HG03442 (cell line): ENCODE data around the gene LARGE1.

Experiments used
- ATAC-seq: cut with Tn5 transposase; IDR thresholded peaks from one replicate; pipeline ENCODE4 v1.9.1; 2021; ENCODE audit warnings: mild to moderate bottlenecking, moderate library complexity; ENCODE audit not compliant: unreplicated experiment

Gene LARGE1

DNA sequence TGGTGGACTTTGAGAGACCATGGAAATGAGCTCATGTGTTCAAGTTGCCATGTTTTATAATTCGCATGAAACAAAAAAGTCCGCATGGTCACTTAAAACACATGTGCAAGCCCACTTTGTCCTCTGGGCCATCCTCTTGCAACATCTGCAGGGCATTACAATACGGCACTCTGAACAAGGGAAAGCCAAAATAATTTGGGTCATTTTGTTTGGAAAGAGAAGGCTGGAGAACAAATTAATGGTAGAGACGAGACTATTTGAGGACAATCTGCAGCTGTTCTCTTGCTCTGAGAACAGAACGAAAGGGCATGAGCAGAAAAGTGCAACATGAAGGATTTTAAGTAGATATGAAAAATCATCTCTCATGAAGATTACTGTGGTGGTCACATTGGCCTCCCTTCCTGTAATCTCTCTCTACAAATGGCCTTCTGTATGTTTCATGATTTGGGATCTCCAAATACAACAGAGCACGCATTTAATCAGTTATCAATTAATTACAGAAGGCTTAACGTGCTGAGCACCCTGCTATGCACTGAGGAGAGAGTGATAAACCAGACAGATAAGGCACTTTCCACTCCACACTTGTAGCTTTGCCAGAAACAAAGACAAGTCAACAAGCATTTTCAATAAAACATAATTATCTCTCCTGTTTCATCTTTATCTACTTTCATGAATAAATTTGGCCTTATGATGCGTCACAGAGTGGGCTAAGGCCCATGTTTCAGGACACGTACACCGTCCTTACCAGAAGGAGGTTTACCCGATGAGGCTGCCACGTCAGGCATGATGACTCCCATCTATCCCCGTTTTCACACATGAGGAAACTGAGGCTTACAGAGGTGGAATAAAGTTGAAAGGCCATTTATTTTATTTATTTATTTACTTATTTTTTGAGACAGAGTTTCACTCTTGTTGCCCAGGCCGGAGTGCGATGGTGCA lies 384.1 kb downstream of the LARGE1 start:
- ATAC-seq = no peak

GRCh38 chr22:33529424-33530113 lies 390.7 kb downstream of the LARGE1 start:
- no peak for ATAC-seq

DNA sequence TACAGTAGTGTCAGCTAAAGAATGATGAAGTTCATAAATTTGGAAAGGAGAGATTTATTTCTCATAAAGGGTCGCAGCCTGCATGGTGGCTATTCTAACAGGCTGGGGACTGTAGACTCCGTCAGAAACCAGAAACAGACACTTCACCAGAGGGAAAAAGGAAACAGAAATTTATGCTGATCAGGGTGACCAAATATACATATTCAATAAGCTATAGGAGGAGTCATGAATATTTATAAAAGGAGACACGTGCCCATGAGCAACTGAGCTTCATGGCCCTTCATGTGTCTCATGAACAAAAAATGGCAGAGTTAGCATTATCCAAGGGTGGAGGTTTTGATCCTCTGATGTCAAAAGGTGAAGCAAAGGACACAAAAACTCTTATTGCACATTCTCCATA lies 392.1 kb downstream of the LARGE1 start:
- no peak for ATAC-seq

GRCh38 chr22:33526434-33527107 lies 393.7 kb downstream of the LARGE1 start:
- no peak for ATAC-seq

DNA sequence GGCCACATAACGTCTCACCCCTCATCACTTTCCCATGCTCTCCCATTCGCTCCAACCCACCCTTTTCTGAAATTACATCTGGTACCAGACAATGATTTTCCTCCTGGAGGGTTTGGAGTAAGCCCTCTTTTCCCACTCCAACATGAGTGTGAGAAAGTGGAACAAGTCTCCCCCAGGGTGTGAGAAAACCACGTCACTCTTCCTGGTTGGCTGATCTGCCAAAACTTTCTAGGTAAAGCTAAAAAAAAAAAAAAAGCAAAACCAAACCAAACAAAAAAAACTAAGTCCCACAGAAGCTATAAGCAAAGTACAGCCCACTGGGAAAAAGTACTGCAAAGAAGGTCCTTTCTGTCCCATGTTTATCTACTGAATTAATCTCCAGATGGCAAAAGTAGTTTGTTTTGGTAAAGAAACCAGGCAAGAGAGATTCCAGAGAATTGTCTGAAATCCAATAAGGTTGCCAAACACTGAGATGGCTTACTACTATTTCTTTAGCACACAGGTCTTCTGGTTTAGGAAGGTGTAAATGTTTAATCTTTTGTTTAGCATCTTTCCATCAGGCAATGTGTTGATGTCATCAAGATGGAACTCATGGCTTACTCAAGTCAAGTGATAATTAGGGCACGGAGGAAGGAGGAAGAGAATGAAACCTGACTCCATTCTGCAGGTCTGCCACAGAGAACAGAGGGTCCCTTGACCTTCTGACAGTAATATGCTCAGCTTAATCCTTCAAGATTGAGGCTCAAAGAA lies 395.6 kb downstream of the LARGE1 start:
- no peak for ATAC-seq

DNA sequence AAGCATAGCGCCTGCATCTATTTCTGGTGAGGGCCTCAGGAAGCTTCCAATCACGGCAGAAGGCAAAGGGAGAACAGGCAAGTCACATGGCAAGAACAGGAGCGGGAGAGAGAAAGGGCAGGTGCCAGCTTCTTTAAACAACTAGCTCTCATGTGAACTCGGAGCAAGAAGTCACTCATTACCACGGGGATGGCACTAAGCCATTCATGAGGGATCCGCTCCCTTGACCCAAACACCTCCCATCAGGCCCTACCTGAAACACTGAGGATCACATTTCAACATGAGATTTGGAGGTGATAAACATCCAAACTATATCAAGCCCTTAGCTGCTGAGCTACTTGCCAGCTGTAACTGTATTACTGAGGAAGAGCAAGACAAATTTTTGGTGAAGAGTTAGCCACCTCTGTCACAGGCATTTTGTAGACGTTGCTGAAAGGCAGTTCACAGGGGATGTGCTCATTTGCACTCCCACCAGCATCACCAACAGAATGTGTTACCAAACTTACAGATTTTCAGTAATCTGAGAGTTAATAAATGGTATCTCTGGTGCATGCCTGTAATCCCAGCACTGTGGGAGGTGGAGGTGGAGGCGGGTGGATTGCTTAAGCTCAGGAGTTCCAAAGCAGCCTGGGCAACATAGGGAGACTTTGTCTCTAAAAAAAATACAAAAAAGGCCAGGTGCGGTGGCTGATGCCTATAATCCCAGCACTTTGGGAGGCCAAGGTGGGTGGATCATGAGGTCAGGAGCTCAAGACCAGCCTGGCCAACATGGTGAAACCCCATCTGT lies 398.2 kb downstream of the LARGE1 start:
- no peak for ATAC-seq

GRCh38 chr22:33520904-33521780 lies 399.1 kb downstream of the LARGE1 start:
- ATAC-seq = no peak

- ATAC-seq = no peak
Observed at GRCh38 chr22:33519974-33520903, 400.0 kb downstream of the LARGE1 start.

GRCh38 chr22:33519071-33519973 lies 401.0 kb downstream of the LARGE1 start:
- ATAC-seq = no peak

DNA sequence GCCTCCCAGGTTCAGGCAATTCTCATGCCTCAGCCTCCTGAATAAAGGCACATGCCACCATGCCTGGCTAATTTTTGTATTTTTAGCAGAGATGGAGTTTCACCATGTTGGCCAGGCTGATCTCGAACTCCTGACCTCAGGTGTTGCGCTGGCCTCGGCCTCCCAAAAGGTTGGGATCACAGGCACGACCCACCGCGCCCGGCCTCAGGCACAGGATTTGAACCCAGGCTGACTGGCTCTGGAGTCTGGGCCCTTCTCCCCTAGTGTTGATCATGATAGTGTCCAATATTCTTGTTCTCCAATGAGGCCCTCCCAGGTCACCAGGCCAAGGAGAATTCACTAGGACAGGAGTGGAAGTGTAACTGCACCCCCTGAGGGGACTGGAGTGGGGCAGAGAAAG lies 401.9 kb downstream of the LARGE1 start:
- ATAC-seq = no peak

- ATAC-seq = no peak
Observed at GRCh38 chr22:33515795-33516194, 404.5 kb downstream of the LARGE1 start.

DNA sequence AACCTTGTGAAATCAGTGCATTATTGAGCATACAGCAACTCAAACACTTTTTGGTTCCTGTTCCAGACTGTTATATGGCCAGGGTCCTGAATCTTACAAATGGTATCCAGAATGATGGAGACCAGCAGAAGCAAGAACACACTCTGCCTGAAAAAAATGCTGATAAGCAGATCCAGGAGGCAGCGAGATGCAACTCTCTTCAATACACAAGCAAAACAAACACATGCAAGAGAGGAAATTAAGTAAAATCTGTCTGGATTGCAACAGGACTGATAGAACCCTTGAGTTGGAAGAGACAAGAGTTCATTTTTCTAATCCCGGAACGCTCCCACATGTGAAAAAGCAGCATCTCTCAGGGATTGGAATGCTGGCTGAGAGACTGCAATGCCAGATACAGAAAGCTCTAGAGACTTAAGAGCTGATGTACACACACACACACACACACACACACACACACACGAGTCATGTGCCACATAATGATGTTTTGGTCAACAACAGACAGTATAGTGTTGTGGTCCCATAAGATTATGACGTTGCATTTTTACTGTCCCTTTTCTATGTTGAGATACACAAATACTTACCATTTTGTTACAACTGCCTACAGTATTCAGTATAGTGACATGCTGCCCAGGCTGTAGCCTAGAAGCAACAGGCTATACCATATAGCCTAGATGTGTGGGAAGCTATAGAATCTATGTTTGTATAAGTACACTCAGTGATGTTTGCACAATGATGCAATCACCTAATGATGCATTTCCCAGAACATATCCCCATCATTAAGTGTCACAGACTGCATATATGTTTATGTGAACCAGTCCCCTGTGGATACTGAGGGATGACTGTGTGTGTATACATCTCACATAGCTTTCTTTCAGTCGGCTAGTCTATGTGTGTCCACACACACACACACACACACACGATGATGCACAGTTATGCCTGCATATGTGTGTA lies 406.6 kb downstream of the LARGE1 start:
- no peak for ATAC-seq

DNA sequence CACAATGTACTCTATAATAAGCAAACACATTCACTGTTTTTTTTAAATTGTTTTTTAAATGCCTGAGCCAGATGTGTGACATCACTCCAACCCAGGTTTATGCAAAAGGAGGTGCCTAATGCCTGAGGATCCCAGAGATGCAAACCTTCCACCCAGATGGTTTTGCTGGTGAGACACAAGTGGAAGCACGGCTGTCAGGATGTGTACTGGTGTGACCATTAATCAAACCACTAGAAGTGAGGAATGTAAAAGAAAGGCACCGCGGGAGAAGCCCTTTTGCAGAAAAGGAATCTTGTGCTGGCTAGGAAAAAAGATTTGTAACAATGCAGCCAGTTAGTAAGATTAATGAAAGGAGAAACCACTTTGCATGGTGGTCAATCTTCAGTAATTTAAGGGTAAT lies 407.4 kb downstream of the LARGE1 start:
- ATAC-seq = no peak

DNA sequence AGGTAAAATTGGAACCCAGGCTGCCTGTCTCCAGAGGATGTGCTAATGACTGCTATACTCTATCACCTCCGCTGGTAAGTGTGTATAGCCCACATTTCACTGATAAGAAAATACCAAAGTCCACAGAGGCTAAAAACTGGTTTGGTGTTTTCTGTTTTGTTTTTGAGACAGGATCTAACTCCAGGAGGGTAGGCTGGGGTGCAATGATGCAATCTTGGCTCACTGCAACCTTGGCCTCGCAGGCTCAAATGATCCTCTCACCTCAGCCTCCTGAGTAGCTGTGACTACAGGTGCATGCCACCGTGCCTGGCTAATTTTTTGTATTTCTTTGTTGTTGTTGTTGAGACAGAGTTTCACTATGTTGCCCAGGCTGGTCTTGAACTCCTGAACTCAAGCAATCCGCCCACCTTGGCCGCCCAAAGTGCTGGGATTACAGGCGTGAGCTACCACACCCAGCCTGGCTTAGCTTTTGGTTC lies 409.8 kb downstream of the LARGE1 start:
- ATAC-seq = no peak

DNA sequence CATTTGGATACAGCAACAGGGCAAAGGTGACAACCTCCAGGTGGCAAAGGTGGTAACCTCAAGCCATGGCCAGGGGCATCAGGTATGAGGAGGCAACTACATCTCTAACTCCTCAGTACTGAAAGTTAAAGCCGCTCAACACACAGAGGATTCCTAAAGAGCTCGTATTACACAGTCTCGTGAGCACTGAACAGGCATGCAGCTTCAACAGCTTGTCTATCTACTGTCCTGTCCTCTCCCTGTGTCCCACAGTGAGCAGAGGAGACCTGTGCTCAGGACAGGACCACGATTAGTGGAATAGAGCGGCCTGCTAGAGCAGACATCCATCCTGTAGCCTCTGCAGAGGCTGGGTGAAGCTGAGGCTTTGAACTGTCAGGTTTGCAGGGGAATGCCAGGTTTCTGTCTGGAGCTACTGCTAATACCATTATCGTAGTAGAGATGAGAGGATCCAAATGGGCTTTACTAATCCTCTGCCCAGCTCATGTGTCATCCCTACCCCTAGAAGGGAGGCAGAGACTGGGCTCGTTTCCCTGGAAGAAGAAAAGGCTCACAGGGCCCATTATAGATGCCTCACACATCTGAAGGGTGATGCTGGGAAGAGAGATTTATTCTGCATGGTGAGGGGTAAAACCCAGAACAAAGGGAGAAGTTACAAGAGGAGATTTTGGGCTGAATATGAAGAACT lies 415.2 kb downstream of the LARGE1 start:
- no peak for ATAC-seq
